Cortex of kidney (tissue), 1 donor: ENCODE measurements around the gene BZW2.
"Not testable (repeated sequence)": the region's sequence is repeated elsewhere in the genome, so short reads cannot be mapped to it uniquely, and the experiment has no call there.

Experiments
- DNase-seq: peaks from one replicate; lab custom pipeline; 2025; lab: John Stamatoyannopoulos, UW

Gene BZW2

DNA sequence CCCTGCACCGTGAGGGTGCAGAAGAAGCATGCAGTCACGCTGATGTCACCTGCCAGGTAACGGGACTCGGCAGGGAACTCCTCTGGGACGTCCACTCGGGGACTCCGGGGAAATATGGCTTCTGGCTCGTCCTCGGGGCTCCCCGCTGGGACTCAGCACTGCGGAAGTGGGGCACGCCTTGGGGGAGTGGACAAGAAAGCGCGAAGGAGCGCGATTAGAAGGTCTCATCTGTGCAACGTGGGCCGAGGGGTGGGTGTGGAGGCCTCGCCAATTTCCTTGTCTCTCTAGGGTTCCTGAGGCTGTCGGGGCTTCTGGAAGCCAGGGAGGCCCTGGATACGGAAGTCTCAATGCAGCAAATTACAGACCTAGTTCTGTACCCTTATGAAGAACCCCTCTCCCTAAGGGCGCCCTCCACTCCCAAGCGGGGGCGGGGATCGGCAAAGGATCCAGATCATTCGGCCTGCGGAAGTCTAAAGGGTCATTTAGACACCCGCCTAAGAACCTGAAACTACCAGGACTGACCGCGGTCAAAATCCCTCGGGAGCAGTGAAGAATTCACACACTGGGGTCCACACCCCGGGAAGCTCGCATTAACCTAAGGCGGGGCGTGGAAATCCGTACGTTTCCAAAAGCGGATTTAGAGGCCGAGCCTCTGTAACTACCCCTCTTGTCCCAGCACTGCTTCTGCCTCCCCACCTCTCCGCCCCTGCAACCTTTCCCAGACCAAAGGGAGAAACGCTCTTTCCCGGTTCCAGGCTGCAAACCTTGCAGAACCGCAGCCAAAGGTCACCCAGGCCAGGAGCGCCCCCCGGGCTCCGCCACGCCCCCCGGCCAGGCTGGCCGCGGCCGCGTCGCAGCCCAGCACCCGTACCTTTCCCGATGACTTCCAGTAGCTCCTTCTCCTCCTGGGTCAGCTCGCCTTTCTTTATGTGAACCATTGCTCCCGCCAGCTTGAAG lies 1.1 kb upstream of the BZW2 start:
- DNase-seq: no peak

DNA sequence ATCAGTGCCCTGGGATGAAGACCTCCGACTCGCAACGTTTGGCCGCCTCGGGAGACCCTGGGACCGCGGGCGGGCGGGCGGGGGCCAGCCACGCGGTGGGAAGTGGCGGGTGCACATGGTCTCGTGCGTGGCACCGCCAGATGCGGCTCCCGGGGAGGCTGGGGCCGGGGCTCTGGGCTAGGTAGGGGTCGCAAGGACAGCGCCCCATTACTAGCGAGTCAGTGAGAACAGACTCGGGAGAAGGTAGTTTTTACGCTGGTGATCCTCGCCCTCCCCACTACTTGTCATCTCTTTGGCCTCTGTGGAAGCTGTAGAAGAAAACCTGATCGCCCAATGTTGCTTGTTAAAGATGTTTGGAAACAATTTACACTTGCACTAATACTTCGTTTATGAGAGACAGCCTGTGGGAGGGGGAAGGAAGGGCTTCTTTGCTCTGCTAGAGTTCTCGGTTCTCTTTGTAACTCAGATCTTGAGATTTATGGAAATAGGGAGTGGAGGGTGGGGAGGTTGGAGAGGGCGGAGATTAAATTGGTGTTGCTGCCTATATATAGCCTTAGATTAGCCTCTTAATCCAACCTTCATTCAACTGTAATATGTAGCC lies 591 bp downstream of the BZW2 start:
- no peak for DNase-seq

DNA sequence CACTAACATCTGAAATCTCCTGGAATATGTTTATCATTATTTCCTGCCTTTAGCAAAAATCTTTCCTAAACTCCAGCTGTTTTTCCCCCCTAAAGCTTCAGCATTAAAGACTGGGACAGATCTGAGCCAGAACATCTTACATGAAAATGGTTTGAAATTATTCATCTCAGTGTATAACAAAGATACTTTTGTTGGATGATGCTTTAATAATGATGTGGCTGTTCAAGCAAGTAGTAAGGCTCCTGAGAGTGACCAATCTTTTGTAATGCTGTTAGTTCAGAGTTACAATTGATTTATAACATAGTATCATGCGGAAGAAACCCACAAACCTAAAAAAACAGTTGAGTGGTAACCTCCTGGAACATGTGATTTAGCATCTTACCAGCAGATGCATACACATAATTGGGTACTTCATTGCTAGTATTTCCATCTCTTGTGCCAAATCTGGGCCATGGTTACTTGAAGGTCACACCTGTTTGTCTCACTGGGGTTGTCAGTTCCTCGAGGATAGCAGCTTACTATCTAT lies 1.5 kb downstream of the BZW2 start:
- no peak for DNase-seq

DNA sequence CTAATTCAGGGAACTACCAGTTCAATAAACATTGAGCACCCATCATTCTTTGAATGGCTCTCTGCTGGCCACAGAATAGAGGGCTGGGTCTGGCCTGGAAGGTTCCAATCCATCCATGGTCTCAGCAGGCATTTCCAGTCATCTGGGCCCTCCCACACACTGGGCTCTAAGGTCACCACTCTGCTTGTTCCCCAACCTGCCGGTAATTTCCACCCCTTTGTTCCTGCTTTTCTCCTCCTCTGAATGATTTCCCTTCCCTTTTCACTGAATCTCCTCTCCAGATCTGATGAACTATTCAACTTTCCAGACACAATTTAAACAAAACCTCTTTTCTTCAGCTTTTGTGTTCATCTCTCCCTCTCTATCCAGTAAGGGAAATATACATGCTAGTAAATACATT lies 2.6 kb downstream of the BZW2 start:
- no peak for DNase-seq

DNA sequence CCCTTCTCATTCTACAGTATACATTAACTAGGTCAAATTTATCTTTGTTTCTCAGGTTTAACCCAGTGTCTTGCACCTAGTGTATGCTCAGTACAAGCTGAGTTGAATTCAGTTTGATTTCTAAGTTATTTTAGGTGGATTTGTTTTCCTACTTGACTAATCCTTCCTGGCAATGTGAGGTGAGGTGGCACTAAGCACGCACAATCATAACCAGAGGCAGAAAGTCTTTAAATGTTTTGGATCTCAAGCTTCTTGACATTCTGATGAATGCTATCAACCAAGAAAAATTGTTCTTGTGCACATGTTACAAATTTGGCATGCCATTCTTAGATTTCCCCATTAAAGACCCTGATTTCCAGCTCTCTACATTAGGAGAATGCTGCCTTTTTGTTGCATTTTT lies 3.2 kb downstream of the BZW2 start:
- no peak for DNase-seq

DNA sequence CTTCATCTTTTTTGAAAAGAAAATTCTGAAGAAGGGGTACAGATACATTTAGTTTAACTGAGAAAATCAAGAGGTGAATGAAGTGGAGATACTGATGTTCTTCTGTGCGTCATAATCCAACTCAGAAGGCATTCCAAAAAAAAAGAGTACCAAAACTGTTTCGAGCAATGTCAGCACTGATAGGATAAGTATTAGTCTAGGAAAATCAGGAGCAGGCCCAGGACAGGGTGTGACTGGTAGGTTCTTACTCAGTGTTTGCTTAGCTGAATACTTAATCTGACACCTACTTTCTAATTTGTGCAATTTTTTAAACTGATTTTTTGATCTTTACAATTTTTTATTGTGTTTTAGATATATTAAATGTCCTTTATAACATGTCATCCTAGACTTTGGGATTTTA lies 4.3 kb downstream of the BZW2 start:
- no peak for DNase-seq

DNA sequence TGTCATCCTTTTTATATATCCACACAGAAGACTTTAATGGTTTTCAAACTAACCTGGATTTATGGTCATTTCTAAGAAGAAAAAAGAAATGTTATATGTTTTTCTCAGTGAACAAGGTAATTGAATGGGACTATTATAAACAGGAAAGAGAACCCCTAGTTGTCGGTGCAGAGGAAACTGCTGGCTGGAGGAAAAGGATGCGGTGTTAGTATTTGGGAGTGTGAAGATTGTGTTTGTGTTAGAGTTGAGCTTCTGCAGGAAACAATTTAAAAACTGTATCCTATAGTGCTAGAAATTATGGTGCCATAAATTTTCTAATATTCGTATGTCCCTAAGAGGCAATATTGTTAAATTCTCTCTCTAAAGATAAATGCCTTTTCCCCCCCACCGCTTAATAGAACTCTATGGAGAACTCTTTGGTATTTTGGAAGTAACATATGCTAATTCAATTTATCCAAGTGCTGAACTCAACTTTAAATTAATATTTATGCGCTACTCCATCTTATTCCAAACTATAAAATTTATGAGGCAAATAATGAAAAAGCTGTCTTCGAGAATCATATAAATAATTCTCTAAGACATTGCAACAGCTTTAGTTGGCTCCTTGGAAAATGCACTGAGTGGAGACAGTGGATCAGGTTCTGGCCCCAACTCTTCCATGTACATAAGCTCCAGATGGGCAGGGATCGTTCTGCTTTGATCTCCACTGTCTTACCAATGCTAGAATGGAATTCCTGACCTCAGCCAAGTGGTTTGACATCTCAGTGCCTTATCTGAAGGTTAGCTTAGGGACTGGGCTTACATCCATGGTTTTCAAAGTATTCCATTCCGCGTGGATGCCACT lies 5.6 kb downstream of the BZW2 start:
- no peak for DNase-seq

DNA sequence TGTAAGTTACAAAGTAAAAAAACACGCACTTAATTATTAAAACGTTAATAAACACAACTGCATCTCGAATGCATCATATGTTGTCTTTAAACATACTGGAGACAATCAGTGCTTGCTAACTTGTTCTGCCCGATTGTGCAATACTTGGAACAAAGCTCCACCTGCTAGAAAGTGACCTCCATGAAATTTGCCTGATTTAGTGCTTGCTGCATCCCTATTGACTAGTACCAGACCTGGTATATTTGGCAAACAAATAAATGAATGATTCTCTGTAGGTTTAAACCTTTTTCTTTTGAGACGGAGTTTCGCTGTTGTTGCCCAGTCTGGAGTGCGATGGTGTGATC lies 6.2 kb downstream of the BZW2 start:
- no peak for DNase-seq

DNA sequence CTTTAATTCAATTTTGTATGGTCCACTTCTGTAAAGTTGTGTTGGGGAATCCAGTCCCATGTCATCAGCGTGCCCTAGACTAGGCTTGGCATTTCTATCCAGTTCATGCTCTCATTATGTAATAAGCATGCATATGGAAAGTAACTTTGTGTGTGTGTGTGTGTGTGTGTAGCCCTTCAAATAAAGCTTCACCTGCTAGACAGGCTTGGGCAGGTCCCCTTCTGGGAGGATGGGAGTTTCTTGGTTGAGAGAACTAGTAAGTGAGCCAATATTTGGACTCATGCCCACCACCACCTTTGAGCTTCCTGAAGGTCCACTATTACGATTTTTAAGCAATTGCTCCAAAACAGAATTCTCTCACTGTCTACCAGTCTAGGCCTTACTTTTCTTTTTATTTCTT lies 6.9 kb downstream of the BZW2 start:
- DNase-seq: no peak

DNA sequence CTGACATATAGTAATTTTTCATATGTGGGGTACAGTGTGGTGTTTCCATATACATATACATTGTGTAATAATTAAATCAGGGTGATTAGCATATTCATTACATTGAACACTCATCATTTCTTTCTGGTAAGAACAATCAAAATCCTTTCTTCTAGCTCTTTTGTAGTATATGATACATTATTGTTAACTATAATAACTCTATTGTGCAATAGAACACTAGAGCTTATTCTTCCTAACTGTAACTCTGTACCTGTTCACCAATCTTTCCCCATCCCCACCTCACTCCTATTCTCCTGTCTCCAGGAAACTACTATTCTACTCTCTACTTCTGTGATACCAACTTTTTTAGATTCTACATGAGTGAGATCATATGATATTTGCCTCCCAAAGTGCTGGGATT lies 9.4 kb downstream of the BZW2 start:
- no peak for DNase-seq

DNA sequence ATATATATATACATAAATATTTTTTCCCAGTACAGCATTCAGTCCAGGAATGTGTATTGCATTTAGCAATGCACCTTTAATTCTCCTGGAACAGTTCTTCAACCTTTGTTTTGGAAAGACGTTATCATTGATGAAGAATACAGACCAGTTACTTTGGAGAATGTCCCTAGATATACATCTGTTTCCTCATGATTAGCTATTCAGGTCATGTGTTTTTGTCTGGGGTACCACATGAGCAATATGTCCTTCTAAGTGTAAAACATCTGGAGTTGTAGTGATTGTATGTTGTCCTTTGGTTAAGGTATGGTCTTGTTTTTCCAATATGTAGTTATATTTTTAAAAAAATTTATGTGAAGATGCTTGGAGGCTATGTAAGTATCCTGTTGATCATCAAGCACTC lies 10.2 kb downstream of the BZW2 start:
- DNase-seq: no peak

DNA sequence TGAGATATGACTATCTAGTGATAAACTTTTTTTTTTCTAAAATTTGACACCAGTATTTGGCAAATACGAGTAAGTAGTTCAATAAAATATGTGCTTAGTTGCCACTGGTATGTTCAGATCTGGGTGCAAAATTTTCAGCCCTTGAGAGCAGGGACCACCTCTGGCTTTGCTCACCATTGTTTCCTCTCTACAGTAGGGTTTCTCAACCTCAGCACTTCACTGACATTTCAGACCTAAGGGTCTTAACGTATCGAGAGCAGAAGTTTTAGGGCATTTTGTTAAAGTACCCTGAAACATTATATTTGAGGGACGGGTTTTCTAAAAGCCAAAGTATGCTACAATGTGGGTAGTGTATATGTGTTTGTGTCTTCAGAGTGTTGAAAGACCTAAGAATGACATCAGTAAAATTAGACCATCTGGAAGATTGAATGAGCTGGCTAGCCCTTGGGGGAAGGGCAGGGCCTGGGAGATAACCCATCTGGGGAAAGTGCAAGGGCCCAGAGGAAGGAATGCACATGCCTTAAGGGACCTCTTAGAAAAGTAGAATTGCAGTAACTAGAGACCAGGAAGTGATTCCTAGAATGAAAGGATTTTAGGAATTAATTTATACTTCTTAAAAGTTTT lies 11.8 kb downstream of the BZW2 start:
- DNase-seq: no peak

DNA sequence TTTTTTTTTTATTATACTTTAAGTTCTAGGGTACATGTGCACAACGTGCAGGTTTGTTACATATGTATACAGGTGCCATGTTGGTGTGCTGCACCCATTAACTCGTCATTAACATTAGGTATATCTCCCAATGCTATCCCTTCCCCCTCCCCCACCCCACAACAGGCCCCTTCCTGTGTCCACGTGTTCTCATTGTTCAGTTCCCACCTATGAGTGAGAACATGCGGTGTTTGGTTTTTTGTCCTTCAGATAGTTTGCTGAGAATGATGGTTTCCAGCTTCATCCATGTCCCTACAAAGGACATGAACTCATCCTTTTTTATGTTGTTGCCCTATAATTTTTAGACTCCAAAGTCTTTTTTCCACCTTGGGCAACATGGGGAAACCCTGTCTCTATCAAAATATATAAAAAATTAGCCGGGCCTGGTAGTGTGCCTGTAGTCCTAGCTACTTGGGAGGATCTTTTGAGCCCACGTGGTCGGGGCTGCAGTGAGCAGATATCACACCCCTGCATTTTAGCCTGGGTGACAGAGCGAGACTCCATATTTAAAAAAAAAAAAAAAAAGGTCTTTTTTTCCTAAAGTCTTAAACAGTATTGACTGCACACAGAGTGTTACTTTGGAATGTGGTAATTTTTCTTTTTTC lies 14.0 kb downstream of the BZW2 start:
- DNase-seq: not testable (repeated sequence)

DNA sequence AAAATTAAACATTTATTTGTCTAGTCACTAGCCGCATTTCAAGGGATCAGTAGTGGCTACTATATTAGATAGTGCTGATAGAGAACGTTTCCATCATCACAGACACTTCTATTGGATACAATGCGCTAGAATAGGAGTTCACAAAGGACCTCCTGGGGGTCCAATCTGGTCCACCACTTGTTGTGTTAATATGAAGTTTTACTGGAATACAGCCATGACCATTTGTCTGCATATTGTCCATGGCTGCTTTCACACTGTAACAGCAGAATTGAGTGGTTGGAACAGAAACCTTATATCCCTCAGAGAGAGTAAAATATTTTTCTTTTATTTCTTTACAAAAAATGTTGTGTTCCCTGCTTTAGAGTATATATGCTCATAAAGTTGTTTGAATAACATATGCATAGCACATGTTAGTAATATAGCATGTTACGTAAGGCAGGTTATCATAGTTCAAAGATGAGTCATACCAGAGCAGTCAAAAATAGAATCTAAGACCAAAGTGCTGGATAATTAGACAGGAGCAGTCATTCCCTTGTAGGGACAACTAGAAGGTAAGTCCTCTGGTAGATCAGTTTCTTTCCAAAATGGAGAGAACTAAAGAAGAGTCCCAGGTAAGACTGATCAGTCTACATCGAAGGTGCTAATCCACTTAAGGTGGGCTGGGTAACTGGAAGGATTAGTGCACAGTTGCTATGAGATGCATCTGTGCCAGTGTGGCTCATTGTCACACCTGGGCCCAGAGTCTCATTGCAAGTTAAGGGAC lies 14.9 kb downstream of the BZW2 start:
- no peak for DNase-seq

DNA sequence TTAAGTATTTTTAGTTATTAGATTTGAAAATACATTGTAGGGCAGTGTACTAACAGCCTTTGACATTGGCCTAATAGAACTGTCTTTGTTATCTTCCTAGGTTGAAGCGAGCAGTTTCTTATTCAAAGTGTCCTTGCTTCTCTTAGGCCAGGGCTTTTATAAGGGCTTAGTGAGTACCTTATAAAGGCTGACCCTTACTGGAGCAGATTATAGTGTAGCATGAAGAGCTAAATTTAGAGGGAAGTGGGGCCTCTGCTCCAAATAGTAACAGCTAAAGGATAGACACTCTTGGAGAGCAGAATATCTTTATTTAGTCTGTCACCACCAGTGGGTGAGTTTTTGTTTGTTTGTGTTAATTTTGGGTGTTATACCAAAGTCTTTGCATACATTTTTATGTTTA lies 15.9 kb downstream of the BZW2 start:
- DNase-seq: no peak

DNA sequence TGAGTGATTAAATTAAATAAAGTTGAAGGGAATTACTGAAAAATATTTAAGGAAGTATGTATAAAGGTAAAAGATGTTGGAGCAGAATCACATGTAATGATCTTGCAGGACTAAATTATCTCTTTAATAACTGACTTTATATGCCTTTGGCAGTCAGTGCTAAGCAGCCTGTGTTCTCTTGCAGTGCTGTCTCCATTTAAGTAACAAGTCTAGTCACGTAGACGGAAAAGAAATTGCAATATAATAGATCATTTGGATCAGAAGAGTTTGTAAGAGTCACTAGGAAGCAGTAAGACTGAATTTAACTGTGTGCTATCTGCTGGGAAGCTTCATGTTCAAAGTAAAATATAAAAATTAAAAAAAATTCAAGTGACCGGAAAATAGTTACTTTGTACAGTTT lies 21.4 kb downstream of the BZW2 start:
- no peak for DNase-seq

DNA sequence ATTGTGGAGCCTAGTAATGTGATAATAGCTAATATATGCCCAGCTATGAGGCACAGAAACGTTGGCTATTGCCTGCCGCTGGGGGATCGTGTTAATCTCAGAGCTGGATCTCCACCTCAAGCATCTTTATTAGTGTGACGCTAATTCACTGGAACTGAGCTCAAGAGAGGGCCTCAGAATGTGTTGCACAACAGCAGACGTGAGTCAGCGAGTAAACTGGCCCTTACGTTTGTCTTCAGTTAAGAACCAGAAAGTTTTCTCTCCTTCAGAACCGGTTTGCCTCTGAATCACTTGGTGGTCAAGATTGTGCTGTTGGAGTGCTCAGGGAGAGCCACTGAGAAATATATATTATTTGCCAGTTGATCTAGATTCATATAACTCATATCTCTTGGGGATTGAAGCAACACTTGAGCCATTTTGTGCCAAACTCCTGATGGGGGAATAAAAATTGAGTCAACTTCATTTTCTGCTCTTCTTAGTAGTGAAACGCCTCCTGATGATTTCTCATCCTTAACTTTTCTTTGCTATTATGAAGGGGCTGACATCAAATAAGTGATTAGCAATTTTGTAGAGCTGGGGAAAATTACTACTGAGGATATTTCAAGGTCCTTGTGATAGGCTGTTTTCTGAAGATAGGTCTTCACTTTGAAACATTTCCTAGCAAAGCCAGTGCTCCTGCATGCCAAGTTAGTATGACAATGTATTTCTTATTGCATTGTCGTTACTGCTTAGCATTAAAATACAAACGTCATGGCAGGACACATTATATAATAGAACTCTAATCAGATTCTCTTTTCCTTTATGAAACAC lies 22.3 kb downstream of the BZW2 start:
- no peak for DNase-seq

DNA sequence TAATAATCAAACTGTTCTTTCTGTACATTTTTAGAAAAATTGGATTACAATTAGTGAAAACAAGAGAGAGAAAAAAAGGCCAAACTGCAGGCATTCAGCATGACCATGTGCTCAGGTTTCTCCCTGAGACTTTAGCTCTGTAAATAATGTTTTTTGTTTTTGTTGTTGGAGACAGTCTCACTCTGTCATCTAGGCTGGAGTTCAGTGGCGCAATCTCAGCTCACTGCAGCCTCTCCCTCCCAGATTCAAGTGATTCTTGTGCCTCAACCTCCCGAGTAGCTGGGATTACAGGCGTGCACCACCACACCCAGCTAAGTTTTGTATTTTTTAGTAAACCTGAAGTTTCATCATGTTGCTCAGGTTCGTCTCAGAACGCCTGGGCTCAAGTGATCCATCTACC lies 23.0 kb downstream of the BZW2 start:
- DNase-seq: no peak

DNA sequence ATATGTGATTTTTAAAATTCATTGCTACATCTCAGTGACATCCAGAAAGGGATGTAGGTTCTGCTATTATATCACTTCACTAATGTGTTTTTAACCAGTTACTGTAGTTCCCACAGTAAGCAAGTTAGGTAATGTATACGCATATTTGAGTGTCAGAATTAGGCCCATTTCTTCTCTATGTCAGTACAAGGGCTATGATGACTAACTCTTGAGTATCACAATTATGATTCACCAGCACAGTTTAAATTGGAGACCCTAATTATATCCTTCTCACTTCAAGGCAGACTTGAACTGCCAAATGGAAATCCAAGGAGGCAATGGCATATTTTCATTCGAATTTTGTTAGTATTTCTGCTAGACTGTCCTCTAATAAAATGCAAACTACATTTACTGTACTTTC lies 23.6 kb downstream of the BZW2 start:
- no peak for DNase-seq

DNA sequence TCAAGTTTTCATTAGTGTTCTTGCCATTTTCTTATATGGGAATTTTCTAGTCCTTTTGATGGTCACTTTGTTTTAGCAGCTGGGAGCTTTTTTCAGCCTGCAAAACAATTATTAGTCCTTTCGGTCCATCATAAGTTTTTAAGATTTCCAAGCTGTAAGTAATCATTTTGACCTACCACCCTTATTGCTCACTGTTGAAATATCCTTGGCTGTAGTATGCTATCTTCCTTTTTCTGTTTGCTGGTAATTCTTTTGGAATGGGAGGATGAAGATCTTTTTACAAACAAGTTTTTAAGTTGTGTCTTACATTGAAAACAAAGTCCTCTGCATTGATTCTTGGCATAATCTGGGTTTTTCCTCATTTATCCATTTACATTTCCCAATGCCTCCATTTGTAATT lies 24.0 kb downstream of the BZW2 start:
- no peak for DNase-seq
